T-helper 1 cell treated with Interleukin-12 subunit alpha and Interleukin-12 subunit beta and Interleukin-4 antibody, amounts not matched to agents 30 ng/mL and 1 ng/mL, for 36 hours (primary cell): ENCODE measurements around the gene DYRK3. TPM values are rescaled to one million over a fixed set of nuclear protein-coding genes. Genes with fewer than 3 reads are reported as not detected.

Experiments used
- intact Hi-C: fragments of 100-400 bp; cut with micrococcal nuclease; formaldehyde crosslinking; loops from one replicate; pipeline ENCODE4 v1.15.1; 2024
- total RNA-seq: library from RNA; stranded (reverse); gene quantifications from 2 replicates; pipeline ENCODE4 v1.2.3, GENCODE V29; 2022

DYRK3 gene
- 11.2 and 13.6 TPM in 2 replicates for total RNA-seq

DNA sequence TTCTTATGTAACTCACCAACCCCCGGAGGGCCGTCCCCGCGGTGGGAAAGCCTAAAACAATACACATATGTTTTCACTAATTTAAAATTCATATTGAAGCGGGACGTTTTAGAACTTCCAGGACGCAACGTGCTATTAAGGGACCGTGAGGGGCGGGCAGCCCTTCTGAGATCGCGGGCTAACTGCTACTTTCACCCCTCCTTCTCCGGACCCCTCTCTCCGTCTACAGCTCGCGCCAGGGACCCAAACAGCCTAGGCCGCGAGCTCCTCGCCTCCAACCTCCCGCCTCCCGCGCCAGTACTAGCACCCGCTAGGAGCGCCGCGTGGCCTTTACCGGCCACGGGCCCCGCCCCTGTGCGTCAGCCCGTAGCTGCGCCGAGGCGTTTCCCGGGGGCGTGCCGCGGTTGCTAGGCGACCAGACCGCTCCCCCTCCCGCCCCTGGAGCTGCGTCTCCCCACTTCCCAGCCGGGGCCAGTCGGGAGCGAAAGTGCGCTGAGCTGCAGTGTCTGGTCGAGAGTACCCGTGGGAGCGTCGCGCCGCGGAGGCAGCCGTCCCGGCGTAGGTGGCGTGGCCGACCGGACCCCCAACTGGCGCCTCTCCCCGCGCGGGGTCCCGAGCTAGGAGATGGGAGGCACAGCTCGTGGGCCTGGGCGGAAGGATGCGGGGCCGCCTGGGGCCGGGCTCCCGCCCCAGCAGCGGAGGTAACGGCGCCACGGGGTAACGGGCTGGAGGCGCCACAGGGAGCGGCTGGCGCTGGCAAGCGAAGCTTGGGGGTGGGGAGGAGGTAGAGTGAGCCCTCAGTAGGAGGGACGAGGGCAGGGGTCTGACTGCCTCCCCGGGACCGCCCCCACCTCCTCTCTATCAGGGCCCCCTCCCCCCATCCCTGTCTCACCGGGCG lies at the start of gene DYRK3:
Gene DYRK3 (plus strand): TSS at position 457 of the 898 bp plus-strand sequence. CDS start 168 bp downstream, at position 625.
- intact Hi-C loops: loop anchor here (1.0 to 2.0 kb wide), 11 partner anchors 23 to 441 kb away; partner anchors contain the start of genes EIF2D, IKBKE, PFKFB2 and RASSF5

GRCh38 chr1:206586501-206587445 lies 48.6 kb upstream of the DYRK3 start:
- intact Hi-C loops: loop anchor here (10.0 kb wide), 1 partner anchor 532 kb away; the partner anchor contains the start of gene RHEX

- intact Hi-C loops: loop anchor here (10.0 kb wide), 1 partner anchor 533 kb away; the partner anchor contains the start of gene RHEX
These were observed 47.4 kb upstream of the DYRK3 start for GRCh38 chr1:206587904-206588303.

- intact Hi-C loops: loop anchor here (10.0 kb wide), 1 partner anchor 534 kb away; the partner anchor contains the start of gene RHEX
These were observed 46.8 kb upstream of the DYRK3 start for GRCh38 chr1:206588492-206588891.

DNA sequence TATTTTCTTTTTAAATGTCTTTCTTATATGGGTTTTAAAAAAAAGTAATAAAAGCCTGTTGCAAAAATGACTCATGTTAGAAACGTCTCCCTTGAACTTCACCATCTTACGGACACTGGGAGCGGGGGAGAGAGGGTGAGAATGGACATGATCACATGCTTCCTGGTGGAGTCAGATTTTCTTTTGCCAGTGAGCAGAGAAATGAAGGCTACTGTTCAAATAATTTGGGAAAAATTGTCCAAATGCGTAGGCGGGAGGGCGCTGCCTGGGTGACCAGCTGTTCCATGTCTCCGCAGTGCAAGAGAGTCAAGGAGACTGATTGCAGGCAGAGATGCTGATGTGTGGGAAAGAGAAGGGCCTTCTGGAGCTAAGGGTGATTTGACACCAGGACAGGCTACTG lies 46.1 kb upstream of the DYRK3 start:
- intact Hi-C loops: loop anchor here (10.0 kb wide), 1 partner anchor 534 kb away; the partner anchor contains the start of gene RHEX

GRCh38 chr1:206590025-206590758 lies 45.1 kb upstream of the DYRK3 start:
- intact Hi-C loops: loop anchor here (1.0 to 5.0 kb wide), 5 partner anchors 10 to 72 kb away; no protein-coding TSS in a partner anchor

DNA sequence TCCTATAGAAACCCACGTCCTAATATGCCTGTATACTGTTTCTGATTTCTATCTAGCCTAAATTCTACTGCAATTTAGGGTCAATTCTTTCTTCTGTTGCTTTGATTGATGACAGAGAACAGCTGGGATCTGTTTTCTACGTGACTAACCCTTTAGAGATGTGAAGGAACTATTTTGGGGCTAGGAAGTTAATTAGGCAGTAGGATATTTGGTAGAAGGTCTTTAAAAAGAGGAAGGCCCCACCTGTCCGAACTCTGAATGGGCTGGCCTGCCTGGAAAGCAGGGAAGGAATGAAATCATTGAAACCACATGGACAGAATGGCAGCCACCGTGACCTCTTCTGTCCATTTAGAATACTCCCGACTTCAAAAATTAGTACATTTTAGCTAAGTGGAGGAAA lies 44.1 kb upstream of the DYRK3 start:
- intact Hi-C loops: loop anchor here (2.0 to 5.0 kb wide), 2 partner anchors 46 to 71 kb away; no protein-coding TSS in a partner anchor

DNA sequence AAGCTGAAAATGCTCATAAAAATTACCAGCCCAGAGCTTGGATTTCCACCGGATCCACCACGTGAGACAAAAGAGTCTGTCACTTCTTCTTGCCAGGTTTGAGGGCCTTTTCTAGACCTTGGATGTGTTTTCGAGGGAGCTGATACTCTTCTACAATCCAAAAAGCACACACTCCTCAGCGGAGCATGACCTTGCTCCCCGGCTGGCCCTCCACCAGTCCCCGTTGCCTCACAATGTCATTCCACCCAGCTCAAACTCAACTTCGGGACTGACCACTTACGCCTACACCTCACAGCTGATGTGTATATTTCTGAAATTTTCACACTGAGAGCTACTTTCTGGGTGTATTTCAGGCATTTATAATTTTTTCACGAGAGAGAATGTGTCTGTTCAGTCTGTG lies 43.6 kb upstream of the DYRK3 start:
- intact Hi-C loops: loop anchor here (2.0 to 5.0 kb wide), 2 partner anchors 47 to 71 kb away; no protein-coding TSS in a partner anchor

DNA sequence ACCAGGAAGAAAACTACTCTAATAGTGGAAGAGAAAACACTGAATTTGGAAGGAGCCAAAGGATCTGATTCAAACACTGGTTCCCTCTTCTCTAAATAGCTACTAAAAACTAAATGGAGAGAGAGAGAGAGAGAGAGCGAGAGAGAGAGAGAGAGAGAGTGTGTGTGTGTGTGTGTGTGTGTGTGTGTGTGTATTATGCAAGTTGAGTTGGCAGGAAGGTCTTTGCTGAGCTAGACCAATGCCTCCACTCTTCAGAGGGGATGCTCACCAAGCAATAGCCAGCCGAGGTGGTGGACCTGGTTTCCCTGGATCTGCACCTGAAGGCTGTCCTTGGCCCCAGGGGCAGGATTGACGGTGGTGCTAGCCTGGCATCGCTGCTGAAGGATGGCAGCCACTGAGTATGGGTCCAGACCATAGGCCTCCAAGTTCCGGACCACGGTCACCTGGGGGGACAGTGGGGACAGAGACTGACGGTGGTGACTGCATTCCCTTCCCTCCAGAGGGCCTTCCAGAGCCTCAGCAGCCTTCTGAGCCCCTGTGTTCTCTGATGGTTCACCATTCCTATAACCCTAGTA lies 41.9 kb upstream of the DYRK3 start:
- intact Hi-C loops: loop anchor here (5.0 kb wide), 1 partner anchor 69 kb away; no protein-coding TSS in a partner anchor

DNA sequence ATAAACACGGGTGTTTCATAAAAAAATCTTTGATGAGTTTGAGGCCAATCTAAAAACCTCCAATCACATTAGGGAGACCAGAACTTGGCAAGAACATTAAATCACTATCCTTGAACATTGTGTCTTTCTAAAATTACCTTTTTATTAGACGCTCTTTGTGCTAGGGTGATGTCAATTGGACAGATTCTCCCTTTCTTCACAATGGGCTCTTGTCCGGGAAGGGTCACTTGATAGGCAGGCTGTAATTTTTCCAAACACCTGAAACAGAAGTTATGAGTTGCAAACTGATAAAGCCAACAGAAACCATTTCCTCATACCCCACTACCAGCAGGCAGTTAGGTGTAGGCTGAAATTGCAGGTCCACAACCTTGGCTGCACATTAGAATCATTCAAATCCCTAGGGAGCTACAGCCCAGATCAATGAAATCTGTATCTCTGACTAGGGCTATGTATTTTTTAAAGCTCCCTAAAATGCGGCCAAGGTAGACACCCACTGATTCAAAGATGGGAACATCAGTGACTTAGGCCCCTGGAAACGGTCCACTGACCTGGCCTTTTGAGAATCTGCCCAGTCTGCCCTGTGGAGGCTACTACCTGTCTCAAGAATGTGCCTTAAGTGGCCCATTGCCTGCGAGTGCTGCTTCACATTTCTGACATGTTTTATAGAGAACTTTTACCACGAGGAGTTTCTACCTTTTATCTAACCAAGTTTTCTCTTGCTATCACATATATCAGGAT lies 39.6 kb upstream of the DYRK3 start:
- intact Hi-C loops: no loop called here

DNA sequence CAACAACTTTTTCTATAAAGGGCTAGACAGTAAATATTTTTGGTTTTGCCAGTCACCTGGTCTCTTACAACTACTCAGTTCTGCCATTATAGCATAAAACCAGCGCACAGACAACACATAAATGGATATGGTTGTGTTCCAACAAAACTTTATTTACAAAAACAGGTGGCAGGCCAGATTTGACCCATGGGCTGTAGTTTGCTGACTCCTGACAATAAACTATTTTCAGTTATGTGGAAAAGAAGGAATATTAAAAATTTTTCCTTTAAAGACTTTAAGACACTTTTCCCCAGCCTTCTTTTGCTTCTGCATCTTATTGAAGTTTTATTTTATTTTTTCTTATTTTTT lies 39.0 kb upstream of the DYRK3 start:
- intact Hi-C loops: no loop called here

- intact Hi-C loops: no loop called here
These were observed 34.8 kb upstream of the DYRK3 start for GRCh38 chr1:206600527-206600926.

GRCh38 chr1:206604861-206605260 lies 30.5 kb upstream of the DYRK3 start:
- intact Hi-C loops: no loop called here

DNA sequence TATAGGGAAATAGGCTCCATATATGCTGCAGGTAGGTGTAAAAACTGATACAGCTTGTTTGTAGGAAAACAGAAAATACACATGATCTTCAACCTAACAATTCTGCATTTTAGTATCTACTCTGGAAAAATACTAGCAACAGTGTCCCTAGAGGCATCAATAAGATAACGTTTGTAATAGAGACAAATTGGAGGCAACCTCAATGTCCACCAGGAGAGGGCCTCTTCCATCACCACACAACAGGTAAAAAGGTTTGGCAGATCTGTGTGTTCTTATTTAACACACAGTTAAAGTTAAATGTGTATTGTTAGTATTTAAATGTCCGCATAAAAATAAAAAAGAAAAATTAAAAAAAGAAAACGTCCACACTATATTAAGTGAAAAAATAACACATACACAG lies 28.5 kb upstream of the DYRK3 start:
- intact Hi-C loops: no loop called here

- intact Hi-C loops: loop anchor here (1.0 to 2.0 kb wide), 4 partner anchors 51 to 305 kb away; no protein-coding TSS in a partner anchor
These were observed 27.1 kb upstream of the DYRK3 start for GRCh38 chr1:206608108-206608698.

DNA sequence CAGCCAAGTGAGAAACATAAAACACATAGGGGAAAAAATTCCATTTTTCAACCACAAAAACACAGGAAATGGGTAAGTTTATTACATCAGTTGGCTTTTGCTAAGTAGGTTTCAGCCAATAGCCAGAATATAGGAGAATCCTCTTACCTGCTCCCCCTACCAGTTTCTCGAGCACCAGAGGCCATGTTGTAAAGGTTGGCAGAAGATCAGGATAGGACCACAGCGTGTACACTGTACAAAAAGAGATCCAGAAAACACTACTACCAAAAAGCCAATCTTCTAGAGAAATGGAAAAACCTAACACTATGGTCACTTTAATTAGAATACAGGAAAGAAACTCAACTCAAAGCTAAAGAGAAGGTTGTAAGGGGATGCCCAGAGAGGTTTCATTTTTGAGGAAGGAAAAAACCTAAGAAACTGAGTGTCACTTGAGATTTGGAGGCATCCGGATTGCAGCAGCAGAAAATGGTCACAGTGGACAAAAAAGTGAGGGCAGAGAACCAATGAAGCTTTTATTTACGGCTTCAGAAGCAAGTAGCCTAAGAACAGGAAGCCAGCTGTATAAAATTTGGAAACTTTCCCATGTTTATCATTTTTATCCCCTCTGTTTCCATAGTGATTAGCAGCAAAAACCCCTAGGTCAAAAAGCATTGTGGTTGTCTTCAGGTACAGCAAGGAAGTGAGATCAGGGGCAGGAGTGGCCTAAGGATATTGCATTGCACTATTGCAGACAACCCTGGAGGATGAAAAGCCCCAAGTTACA lies 25.9 kb upstream of the DYRK3 start:
- intact Hi-C loops: loop anchor here (1.0 to 2.0 kb wide), 7 partner anchors 19 to 373 kb away; no protein-coding TSS in a partner anchor

DNA sequence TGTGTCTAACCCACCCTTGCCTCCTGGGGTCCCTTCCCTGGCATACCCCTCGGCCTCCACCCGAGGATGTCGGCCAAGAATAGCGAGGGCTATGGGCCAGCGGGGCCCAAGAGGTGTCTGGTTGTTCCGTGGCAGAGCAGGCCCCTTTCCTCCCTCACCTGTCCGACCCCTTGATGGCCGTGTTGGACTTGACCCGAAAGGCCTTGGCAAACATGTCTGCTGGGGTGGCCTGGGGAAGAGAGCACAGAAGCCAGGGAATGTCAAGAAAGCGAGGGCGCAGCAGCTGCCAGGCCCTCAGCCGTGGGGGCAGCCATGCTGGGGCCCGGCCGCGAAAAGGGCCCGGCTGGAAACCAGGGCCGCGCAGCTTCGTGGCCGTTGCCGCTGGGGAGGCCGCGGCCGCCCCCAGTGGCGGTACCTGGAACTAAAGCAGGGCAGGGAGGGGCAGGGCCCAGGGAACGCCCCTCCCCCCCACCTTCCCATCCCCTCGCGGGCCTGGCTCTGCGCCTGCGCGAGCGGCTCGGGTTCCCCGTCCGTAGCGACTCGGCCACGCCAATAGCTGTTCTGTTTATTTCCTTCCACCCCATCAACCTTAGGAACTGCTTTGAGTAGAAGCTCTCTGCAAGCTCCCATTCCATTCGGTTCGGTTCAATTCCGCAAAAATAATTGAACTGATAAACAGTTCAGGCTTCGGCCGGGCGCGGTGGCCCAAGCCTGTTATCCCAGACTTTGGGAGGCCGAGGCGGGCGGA lies 23.0 kb upstream of the DYRK3 start, which contains the start of gene EIF2D:
Gene EIF2D (minus strand): TSS at position 337 of the 748 bp plus-strand sequence. CDS start 123 bp downstream, at position 214.
- intact Hi-C loops: loop anchor here (1.0 kb wide), 4 partner anchors 23 to 709 kb away; partner anchors contain the start of genes CD55 and DYRK3
